Glutamatergic neuron (in vitro differentiated cells): ENCODE results near the gene AGPAT3. TPM values are rescaled to one million over a fixed set of nuclear protein-coding genes. Genes with fewer than 3 reads are reported as not detected.
A peak's percentile ranks its signal among the peaks of the same experiment; 100 is the strongest.

ENCODE experiments used
- DNase-seq: peaks from one replicate; pipeline ENCODE4 v3.0.0; 2022
- H3K27ac Mint-ChIP-seq: one replicate; pipeline ENCODE4 v1.8.0; 2020; ENCODE audit warnings: mild to moderate bottlenecking, mixed read lengths, inconsistent platforms; ENCODE audit not compliant: unreplicated experiment
- H3K27me3 Mint-ChIP-seq: one replicate; pipeline ENCODE4 v1.8.0; 2020; ENCODE audit warnings: mild to moderate bottlenecking, moderate library complexity, mixed read lengths, inconsistent platforms; ENCODE audit not compliant: unreplicated experiment
- H3K36me3 Mint-ChIP-seq: one replicate; pipeline ENCODE4 v1.8.0; 2020; ENCODE audit warnings: mild to moderate bottlenecking, mixed read lengths, inconsistent platforms; ENCODE audit not compliant: unreplicated experiment
- H3K4me1 Mint-ChIP-seq: one replicate; pipeline ENCODE4 v1.8.0; 2020; ENCODE audit warnings: mild to moderate bottlenecking, low read depth, mixed read lengths, inconsistent platforms; ENCODE audit not compliant: unreplicated experiment
- H3K4me3 Mint-ChIP-seq: one replicate; pipeline ENCODE4 v1.8.0; 2020; ENCODE audit warnings: mild to moderate bottlenecking, mixed read lengths, inconsistent platforms; ENCODE audit not compliant: unreplicated experiment
- H3K9me3 Mint-ChIP-seq: one replicate; pipeline ENCODE4 v1.8.0; 2020; ENCODE audit warnings: mild to moderate bottlenecking, moderate library complexity, mixed read lengths, inconsistent platforms; ENCODE audit not compliant: unreplicated experiment
- total RNA-seq: library from RNA; stranded (reverse); fragmentation: NEBNext Ultra II Directional; extraction: Animal tissue kit (Norgen Biotek cat#: 25700); gene quantifications from one replicate; pipeline ENCODE4 v1.2.1, GENCODE V29; 2021; ENCODE audit not compliant: unreplicated experiment
- TF ChIP-seq, protein P1 (sequence below): fragments of 200-600 bp; sonication (generic); IDR thresholded peaks from one replicate; pipeline ENCODE4 v1.5.0; 2021; ENCODE audit not compliant: partially characterized antibody, unreplicated experiment

The AGPAT3 gene
- total RNA-seq, 1 donor from 2014 or later = 12.6 TPM

GRCh38 chr21:44018127-44018526 is 153.1 kb downstream of the AGPAT3 start:
- DNase-seq = no peak
- Mint-ChIP-seq H3K9me3 (peaks cover 3% of the 10 kb centered on the region), H3K27ac (no peak overlapping the region), H3K4me3 (no peak overlapping the region), H3K27me3 (peaks cover 1% of the 10 kb centered on the region), H3K36me3 (no peaks in the 10 kb centered on the region), H3K4me1 (peaks cover 33% of the 10 kb centered on the region)
- TF ChIP-seq, protein P1, sequence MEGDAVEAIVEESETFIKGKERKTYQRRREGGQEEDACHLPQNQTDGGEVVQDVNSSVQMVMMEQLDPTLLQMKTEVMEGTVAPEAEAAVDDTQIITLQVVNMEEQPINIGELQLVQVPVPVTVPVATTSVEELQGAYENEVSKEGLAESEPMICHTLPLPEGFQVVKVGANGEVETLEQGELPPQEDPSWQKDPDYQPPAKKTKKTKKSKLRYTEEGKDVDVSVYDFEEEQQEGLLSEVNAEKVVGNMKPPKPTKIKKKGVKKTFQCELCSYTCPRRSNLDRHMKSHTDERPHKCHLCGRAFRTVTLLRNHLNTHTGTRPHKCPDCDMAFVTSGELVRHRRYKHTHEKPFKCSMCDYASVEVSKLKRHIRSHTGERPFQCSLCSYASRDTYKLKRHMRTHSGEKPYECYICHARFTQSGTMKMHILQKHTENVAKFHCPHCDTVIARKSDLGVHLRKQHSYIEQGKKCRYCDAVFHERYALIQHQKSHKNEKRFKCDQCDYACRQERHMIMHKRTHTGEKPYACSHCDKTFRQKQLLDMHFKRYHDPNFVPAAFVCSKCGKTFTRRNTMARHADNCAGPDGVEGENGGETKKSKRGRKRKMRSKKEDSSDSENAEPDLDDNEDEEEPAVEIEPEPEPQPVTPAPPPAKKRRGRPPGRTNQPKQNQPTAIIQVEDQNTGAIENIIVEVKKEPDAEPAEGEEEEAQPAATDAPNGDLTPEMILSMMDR = no peak

DNA sequence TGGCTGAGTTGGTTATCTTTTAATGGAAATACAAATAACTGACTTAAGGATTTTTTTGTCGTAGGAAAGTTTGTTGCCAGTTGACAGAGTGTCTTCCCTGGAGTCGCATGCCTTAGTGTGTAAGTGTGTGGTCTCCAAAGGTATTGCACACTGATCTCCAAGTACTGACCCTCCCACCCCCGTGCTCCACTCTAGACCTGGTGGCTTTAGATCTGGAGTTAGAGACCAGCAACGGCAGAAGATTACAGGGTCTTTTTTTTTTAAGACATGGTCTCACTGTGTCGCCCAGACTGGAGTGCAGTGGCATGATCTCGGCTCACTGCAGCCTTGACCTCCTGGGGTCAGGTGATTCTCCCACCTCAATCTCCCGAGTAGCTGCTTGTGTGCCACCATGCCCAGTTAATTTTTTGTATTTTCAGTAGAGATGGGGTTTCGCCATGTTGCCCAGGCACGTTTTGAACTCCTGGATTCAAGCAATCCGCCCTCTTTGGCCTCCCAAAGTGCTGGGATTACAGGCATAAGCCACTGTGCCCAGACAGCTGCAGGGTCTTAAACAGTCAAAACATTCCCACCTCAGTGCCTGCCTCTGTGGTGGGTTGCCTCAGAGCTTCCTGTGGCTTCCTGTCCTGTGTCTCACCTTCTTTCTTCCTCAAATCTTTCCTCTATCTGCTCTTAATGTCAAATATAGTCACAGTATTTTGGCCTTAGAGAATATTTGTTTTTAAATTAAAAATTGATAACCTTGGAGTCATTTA is 154.0 kb downstream of the AGPAT3 start:
- TF ChIP-seq, protein P1 = no peak
- Mint-ChIP-seq H3K4me1 (peaks cover 25% of the 10 kb centered on the region), H3K9me3 (peaks cover 1% of the 10 kb centered on the region), H3K4me3 (no peak overlapping the region), H3K36me3 (no peaks in the 10 kb centered on the region), H3K27me3 (no peaks in the 10 kb centered on the region), H3K27ac (no peak overlapping the region)
- DNase-seq = no peak

- Mint-ChIP-seq H3K27ac (no peak overlapping the region), H3K36me3 (no peaks in the 10 kb centered on the region), H3K4me3 (no peak overlapping the region), H3K4me1 (peaks cover 22% of the 10 kb centered on the region), H3K9me3 (no peaks in the 10 kb centered on the region), H3K27me3 (no peaks in the 10 kb centered on the region)
- no peak for DNase-seq
- TF ChIP-seq, protein P1 = no peak
Observed at GRCh38 chr21:44019568-44019958, 154.5 kb downstream of the AGPAT3 start.

GRCh38 chr21:44020551-44020950 is 155.5 kb downstream of the AGPAT3 start:
- Mint-ChIP-seq H3K36me3 (no peaks in the 10 kb centered on the region), H3K4me1 (peaks cover 28% of the 10 kb centered on the region), H3K4me3 (no peak overlapping the region), H3K27ac (peak overlapping the region; percentile 33), H3K9me3 (peaks cover 1% of the 10 kb centered on the region), H3K27me3 (peaks cover under 1% of the 10 kb centered on the region)
- DNase-seq = no peak
- TF ChIP-seq, protein P1 = no peak

DNA sequence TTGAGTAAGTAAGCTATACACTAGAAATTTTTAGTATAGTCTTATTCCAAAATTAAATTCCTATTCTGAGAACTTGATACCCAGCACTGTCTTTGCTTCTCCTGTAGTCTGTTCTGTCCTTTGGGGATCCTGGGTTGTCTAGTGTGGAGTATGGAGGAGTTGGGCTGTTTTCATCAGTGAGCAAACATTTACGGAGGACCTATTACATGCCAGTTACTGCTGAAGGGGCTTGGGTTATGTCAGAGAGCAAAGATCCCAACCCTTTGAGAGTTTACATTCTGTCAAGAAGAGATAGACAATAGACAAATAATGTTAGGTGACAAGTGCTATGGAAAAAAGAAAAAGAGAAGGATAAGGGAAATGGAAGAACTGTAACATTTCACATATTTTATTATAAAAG is 156.0 kb downstream of the AGPAT3 start:
- Mint-ChIP-seq H3K4me3 (peak overlapping the region; percentile 47), H3K36me3 (no peaks in the 10 kb centered on the region), H3K4me1 (peaks cover 34% of the 10 kb centered on the region), H3K9me3 (peaks cover 3% of the 10 kb centered on the region), H3K27me3 (peaks cover 2% of the 10 kb centered on the region), H3K27ac (peak overlapping the region; percentile 78)
- TF ChIP-seq, protein P1 = no peak
- DNase-seq = no peak
